Activated CD4-positive, alpha-beta memory T cell treated with anti-CD3 and anti-CD28 coated beads for 36 hours (primary cell): ENCODE measurements around the gene LYRM4. TPM values are rescaled to one million over a fixed set of nuclear protein-coding genes. Genes with fewer than 3 reads are reported as not detected.

ENCODE experiments used
- CTCF ChIA-PET: fragments of 350-600 bp; sonication (Branson Sonifier 250); formaldehyde crosslinking; loops from one replicate; lab custom pipeline; 2021; ENCODE audit warnings: antibody characterized with exemption, inconsistent platforms; lab: Charles Lee
- POLR2A ChIA-PET: fragments of 350-600 bp; sonication (Branson Sonifier 250); formaldehyde crosslinking; loops from one replicate; lab custom pipeline; 2021; ENCODE audit warnings: antibody characterized with exemption; lab: Charles Lee
- DNase-seq: peaks from one replicate; pipeline ENCODE4 v3.0.0-alpha.2; 2020
- H3K27ac Mint-ChIP-seq: one replicate; pipeline ENCODE4 v1.8.0; 2021; ENCODE audit warnings: mixed read lengths
- H3K27me3 Mint-ChIP-seq: one replicate; pipeline ENCODE4 v1.8.0; 2021; ENCODE audit warnings: mixed read lengths
- H3K36me3 Mint-ChIP-seq: one replicate; pipeline ENCODE4 v1.8.0; 2021; ENCODE audit warnings: mixed read lengths
- H3K4me1 Mint-ChIP-seq: one replicate; pipeline ENCODE4 v1.8.0; 2021; ENCODE audit warnings: low read depth, mixed read lengths
- H3K4me3 Mint-ChIP-seq: one replicate; pipeline ENCODE4 v1.8.0; 2021; ENCODE audit warnings: mild to moderate bottlenecking, mixed read lengths
- H3K9me3 Mint-ChIP-seq: one replicate; pipeline ENCODE4 v1.8.0; 2021; ENCODE audit warnings: mixed read lengths
- intact Hi-C: fragments of 100-400 bp; cut with micrococcal nuclease; formaldehyde crosslinking; loops from one replicate; pipeline ENCODE4 v1.15.1; 2023
- total RNA-seq, 2 experiments: library from RNA; stranded (reverse); gene quantifications; one replicate each; pipeline ENCODE4 v1.2.3, GENCODE V29; 2021

Gene LYRM4
- total RNA-seq, 2 experiments from 2014 or later, result 50.6 to 53.6 TPM

DNA sequence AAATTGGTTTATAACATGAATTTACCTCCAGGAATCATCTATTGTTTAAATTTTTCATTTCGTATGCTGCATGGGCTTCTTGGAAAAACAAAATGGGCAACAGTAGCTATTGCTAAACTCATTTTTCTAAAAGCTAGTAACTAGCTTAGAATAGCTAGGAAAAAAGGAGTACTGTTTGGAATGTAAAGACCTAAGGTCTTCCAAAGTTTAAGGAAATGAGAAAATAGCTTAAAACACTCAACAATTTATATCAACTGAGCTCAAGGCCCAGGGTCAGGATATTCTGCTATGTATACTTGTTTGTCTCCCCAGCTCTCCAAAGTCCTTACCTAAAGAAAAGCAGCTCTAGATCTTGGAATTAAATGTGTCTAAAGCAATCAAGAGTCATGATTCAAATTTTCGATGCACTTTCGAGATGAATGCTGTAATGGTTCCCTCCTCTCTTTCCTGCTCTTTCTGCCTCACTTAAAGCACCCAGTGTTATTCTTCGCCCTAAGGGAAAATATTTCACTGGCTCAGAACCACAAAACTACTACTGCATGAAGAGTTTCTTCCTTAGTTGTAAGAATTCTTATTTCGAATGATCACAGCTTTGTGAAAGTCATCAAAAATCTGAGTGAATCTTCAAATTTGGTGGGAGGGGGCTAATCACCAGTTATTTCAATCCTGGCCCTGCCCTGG, 41.6 kb downstream of the LYRM4 start:
- Mint-ChIP-seq H3K36me3 (peaks cover 17% of the 10 kb centered on the region), H3K27me3 (no peaks in the 10 kb centered on the region), H3K4me1 (no peaks in the 10 kb centered on the region), H3K27ac (no peak overlapping the region), H3K9me3 (no peaks in the 10 kb centered on the region), H3K4me3 (no peak overlapping the region)
- POLR2A ChIA-PET, result interaction anchor here (1.4 kb wide), 1 partner anchor 41 kb away, joined by 3 read pairs; the partner anchor contains the start of gene LYRM4
- intact Hi-C loops, result no loop called here
- DNase-seq, result no peak
- CTCF ChIA-PET, result interaction anchor here (1.0 to 1.8 kb wide), 4 partner anchors 13 to 160 kb away, joined by 3 to 7 read pairs (median 4); no protein-coding TSS in a partner anchor

- H3K36me3 Mint-ChIP-seq, result peaks cover 24% of the 10 kb centered on the region
- H3K4me3 Mint-ChIP-seq, result no peak overlapping the region
- POLR2A ChIA-PET, result no interaction called here
- peaks cover 2% of the 10 kb centered on the region for H3K4me1 Mint-ChIP-seq
- intact Hi-C loops, result no loop called here
- DNase-seq, result no peak
- CTCF ChIA-PET, result interaction anchor here (0.7 to 1.4 kb wide), 3 partner anchors 73 to 162 kb away, joined by 3 to 5 read pairs (median 5); no protein-coding TSS in a partner anchor
- no peak overlapping the region for H3K27ac Mint-ChIP-seq
- no peaks in the 10 kb centered on the region for H3K27me3 Mint-ChIP-seq
- H3K9me3 Mint-ChIP-seq, result no peaks in the 10 kb centered on the region
These were observed 43.4 kb downstream of the LYRM4 start for GRCh38 chr6:5217356-5217755.

DNA sequence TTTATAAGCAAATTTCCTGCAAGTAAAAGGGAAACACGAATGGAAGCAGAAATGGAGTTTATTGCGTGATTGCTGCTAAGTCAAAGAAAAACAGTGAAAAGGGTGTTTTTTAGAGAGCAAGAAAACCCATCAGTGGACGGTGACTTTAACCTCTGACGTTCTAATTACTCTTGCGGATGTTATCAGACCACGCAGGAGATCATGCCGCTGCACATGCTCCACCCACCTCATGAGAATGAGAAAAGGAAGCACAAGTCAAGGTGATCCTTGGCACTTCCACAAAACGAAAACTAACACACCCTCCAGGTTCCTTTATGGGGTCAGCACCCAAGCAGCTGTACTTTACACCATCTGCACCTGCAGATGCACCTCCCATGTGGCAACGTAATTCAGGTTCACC, 45.0 kb downstream of the LYRM4 start:
- intact Hi-C loops, result loop anchor here (1.0 kb wide), 2 partner anchors 88 to 164 kb away; no protein-coding TSS in a partner anchor
- no peak for DNase-seq
- no peak overlapping the region for H3K4me3 Mint-ChIP-seq
- H3K27me3 Mint-ChIP-seq, result no peaks in the 10 kb centered on the region
- ChIA-PET CTCF (interaction anchor here (1.0 to 3.3 kb wide), 6 partner anchors 14 to 88 kb away, joined by 3 to 32 read pairs (median 6); partner anchors contain the start of genes FARS2 and LYRM4), POLR2A (no interaction called here)
- no peak overlapping the region for H3K27ac Mint-ChIP-seq
- H3K36me3 Mint-ChIP-seq, result peaks cover 21% of the 10 kb centered on the region
- no peaks in the 10 kb centered on the region for H3K9me3 Mint-ChIP-seq
- H3K4me1 Mint-ChIP-seq, result peaks cover 2% of the 10 kb centered on the region

- POLR2A ChIA-PET, result no interaction called here
- CTCF ChIA-PET, result interaction anchor here (0.9 to 3.3 kb wide), 6 partner anchors 24 to 88 kb away, joined by 3 to 32 read pairs (median 6); partner anchors contain the start of genes FARS2 and LYRM4
- H3K4me1 Mint-ChIP-seq, result peaks cover 4% of the 10 kb centered on the region
- H3K9me3 Mint-ChIP-seq, result no peaks in the 10 kb centered on the region
- no peak overlapping the region for H3K27ac Mint-ChIP-seq
- intact Hi-C loops, result loop anchor here (1.0 kb wide), 2 partner anchors 88 to 164 kb away; no protein-coding TSS in a partner anchor
- no peak for DNase-seq
- H3K4me3 Mint-ChIP-seq, result no peak overlapping the region
- peaks cover 21% of the 10 kb centered on the region for H3K36me3 Mint-ChIP-seq
- H3K27me3 Mint-ChIP-seq, result no peaks in the 10 kb centered on the region
These were observed 45.6 kb downstream of the LYRM4 start for GRCh38 chr6:5215159-5215558.

GRCh38 chr6:5214570-5215052, 46.1 kb downstream of the LYRM4 start:
- Mint-ChIP-seq H3K27ac (no peak overlapping the region), H3K27me3 (no peaks in the 10 kb centered on the region), H3K9me3 (no peaks in the 10 kb centered on the region), H3K4me1 (peaks cover 4% of the 10 kb centered on the region), H3K36me3 (peaks cover 21% of the 10 kb centered on the region), H3K4me3 (no peak overlapping the region)
- peak; percentile 58 for DNase-seq
- ChIA-PET POLR2A (no interaction called here), CTCF (interaction anchor here (0.5 to 3.3 kb wide), 8 partner anchors 24 to 173 kb away, joined by 3 to 32 read pairs (median 4); partner anchors contain the start of genes FARS2 and LYRM4)
- intact Hi-C loops, result loop anchor here (1.0 to 5.0 kb wide), 4 partner anchors 33 to 183 kb away; no protein-coding TSS in a partner anchor

DNA sequence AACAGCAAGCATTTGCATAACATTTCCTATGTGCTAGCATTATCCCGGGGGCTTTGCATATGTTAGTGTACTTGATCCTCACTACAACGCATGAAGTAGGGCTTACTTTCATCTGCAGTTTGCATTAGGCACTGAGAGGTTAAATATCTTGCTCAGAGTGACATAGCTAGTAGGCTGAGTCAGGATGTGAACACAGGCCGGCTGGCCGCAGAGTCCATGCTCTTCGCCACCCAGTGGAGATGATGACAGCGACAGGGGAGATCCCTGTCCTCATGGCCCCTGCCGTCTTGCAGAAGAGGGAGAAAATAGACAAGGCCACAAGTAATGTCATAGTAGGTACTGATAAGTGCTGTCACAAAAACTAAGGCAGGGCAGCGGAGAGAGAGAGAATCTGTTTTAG, 46.9 kb downstream of the LYRM4 start:
- no peak for DNase-seq
- H3K27ac Mint-ChIP-seq, result no peak overlapping the region
- H3K36me3 Mint-ChIP-seq, result peaks cover 21% of the 10 kb centered on the region
- POLR2A ChIA-PET, result no interaction called here
- CTCF ChIA-PET, result interaction anchor here (0.8 to 3.3 kb wide), 5 partner anchors 53 to 166 kb away, joined by 3 to 32 read pairs (median 5); no protein-coding TSS in a partner anchor
- H3K27me3 Mint-ChIP-seq, result no peaks in the 10 kb centered on the region
- no peaks in the 10 kb centered on the region for H3K9me3 Mint-ChIP-seq
- peaks cover 4% of the 10 kb centered on the region for H3K4me1 Mint-ChIP-seq
- no peak overlapping the region for H3K4me3 Mint-ChIP-seq
- intact Hi-C loops, result loop anchor here (5.0 kb wide), 2 partner anchors 33 to 183 kb away; no protein-coding TSS in a partner anchor

DNA sequence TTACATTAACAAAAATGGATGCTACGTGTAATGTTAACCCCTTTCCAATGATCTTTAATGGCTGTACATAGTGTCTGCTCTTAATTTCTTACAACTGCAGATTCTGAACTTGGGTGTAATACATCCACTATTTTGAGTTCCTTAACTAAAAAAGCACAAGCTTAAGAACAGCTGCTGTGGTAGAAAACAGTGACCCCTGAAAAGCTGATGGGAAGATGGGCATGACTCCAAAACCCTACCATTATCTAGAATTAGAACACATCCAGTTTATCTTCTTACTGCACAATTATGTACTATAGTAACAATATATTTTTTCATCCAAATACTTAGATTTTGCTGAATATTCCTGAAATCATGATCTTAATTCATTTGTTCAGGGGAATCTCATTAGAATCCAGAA, 49.3 kb downstream of the LYRM4 start:
- H3K27ac Mint-ChIP-seq, result no peak overlapping the region
- no peaks in the 10 kb centered on the region for H3K27me3 Mint-ChIP-seq
- POLR2A ChIA-PET, result no interaction called here
- CTCF ChIA-PET, result interaction anchor here (1.0 to 2.6 kb wide), 3 partner anchors 68 to 167 kb away, joined by 4 to 16 read pairs (median 11); no protein-coding TSS in a partner anchor
- H3K9me3 Mint-ChIP-seq, result no peaks in the 10 kb centered on the region
- intact Hi-C loops, result loop anchor here (5.0 kb wide), 2 partner anchors 36 to 186 kb away; no protein-coding TSS in a partner anchor
- H3K4me1 Mint-ChIP-seq, result peaks cover 4% of the 10 kb centered on the region
- no peak for DNase-seq
- H3K36me3 Mint-ChIP-seq, result peaks cover 21% of the 10 kb centered on the region
- no peak overlapping the region for H3K4me3 Mint-ChIP-seq

GRCh38 chr6:5208471-5208971, 52.2 kb downstream of the LYRM4 start:
- intact Hi-C loops, result no loop called here
- CTCF ChIA-PET, result no interaction called here
- DNase-seq, result no peak

DNA sequence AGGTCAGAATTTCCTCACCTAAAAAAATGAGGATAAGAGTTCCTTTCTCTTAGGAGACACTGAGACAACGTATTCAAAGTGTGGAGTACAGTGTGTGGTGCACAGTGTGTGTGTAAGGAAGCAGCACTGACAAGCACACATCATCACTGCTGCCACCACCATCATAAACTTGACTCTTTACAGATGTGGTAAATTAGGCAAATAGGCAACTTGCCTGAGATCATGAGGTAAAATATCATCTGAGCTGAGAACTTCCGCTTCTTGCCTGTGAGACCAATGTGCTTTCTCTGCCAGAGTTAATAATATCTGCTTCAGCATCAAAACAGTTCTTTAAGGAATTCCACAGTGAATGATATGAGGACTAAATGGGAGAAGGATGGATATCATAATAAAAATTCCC, 52.7 kb downstream of the LYRM4 start:
- intact Hi-C loops, result no loop called here
- Mint-ChIP-seq H3K4me3 (no peak overlapping the region), H3K9me3 (no peaks in the 10 kb centered on the region), H3K4me1 (peaks cover 4% of the 10 kb centered on the region), H3K27ac (no peak overlapping the region), H3K27me3 (no peaks in the 10 kb centered on the region), H3K36me3 (peaks cover 7% of the 10 kb centered on the region)
- ChIA-PET POLR2A (no interaction called here), CTCF (interaction anchor here (1.7 kb wide), 1 partner anchor 64 kb away, joined by 4 read pairs; no protein-coding TSS in a partner anchor)
- no peak for DNase-seq

More at GRCh38 chr6:5208471-5208971, 52.2 kb downstream of the LYRM4 start:
- Mint-ChIP-seq H3K36me3 (peaks cover 12% of the 10 kb centered on the region), H3K4me3 (no peak overlapping the region), H3K27ac (no peak overlapping the region), H3K4me1 (peaks cover 4% of the 10 kb centered on the region), H3K27me3 (no peaks in the 10 kb centered on the region), H3K9me3 (no peaks in the 10 kb centered on the region)
- POLR2A ChIA-PET, result no interaction called here

- no peaks in the 10 kb centered on the region for H3K27me3 Mint-ChIP-seq
- no peak overlapping the region for H3K27ac Mint-ChIP-seq
- peaks cover 2% of the 10 kb centered on the region for H3K4me1 Mint-ChIP-seq
- peaks cover 3% of the 10 kb centered on the region for H3K36me3 Mint-ChIP-seq
- H3K4me3 Mint-ChIP-seq, result no peak overlapping the region
- no peaks in the 10 kb centered on the region for H3K9me3 Mint-ChIP-seq
- no peak for DNase-seq
- CTCF ChIA-PET, result interaction anchor here (1.7 kb wide), 1 partner anchor 63 kb away, joined by 4 read pairs; no protein-coding TSS in a partner anchor
- POLR2A ChIA-PET, result no interaction called here
- intact Hi-C loops, result no loop called here
These were observed 53.7 kb downstream of the LYRM4 start for GRCh38 chr6:5206920-5207561.

- Mint-ChIP-seq H3K4me1 (peaks cover 2% of the 10 kb centered on the region), H3K36me3 (peaks cover 1% of the 10 kb centered on the region), H3K27ac (no peak overlapping the region), H3K4me3 (no peak overlapping the region), H3K9me3 (no peaks in the 10 kb centered on the region), H3K27me3 (no peaks in the 10 kb centered on the region)
- intact Hi-C loops, result no loop called here
- POLR2A ChIA-PET, result no interaction called here
- CTCF ChIA-PET, result interaction anchor here (0.6 to 1.7 kb wide), 4 partner anchors 12 to 62 kb away, joined by 3 to 5 read pairs (median 4); no protein-coding TSS in a partner anchor
- no peak for DNase-seq
These were observed 54.6 kb downstream of the LYRM4 start for GRCh38 chr6:5205877-5206850.
